Right lobe of liver (tissue), 6 donors: ENCODE data around the gene SH3GL2. TPM values are rescaled to one million over a fixed set of nuclear protein-coding genes. Genes with fewer than 3 reads are reported as not detected.

Experiments
- ATAC-seq, 4 donors: fragments of 200-7000 bp; cut with Tn5 transposase; one replicate each; pipeline ENCODE4 v1.9.1; 2020; ENCODE audit warnings: mild to moderate bottlenecking in 4 of 4, moderate library complexity in 4 of 4
- DNase-seq, 3 donors: peaks; one replicate each; pipeline ENCODE4 v3.0.0-alpha.2; 2020
- H3K27ac ChIP-seq, 3 donors: fragments of 200-600 bp; one replicate each; pipeline ENCODE4 v1.8.0; 2022
- H3K27me3 ChIP-seq, 2 donors: fragments of 200-600 bp; one replicate each; pipeline ENCODE4 v1.8.0; 2022
- H3K36me3 ChIP-seq, 4 donors: fragments of 200-600 bp; sonication (generic) in 1 of 4; one replicate each; pipeline versions ENCODE4 v1.5.1 to v1.8.0; 2017 to 2022; ENCODE audit warnings: control low read depth in 1 of 4
- H3K4me1 ChIP-seq, 4 donors: fragments of 200-600 bp; sonication (generic) in 1 of 4; one replicate each; pipeline versions ENCODE4 v1.5.1 to v1.8.0; 2017 to 2022; ENCODE audit warnings: control low read depth in 1 of 4
- H3K4me3 ChIP-seq, 3 donors: fragments of 200-600 bp; one replicate each; pipeline ENCODE4 v1.8.0; 2022
- H3K9me3 ChIP-seq, 4 donors: fragments of 200-600 bp; sonication (generic) in 1 of 4; one replicate each; pipeline versions ENCODE4 v1.5.1 to v1.8.0; 2017 to 2022; ENCODE audit warnings: control low read depth in 1 of 4
- POLR2A ChIP-seq: fragments of 450-650 bp; IDR thresholded peaks from one replicate; pipeline ENCODE4 v1.6.1; 2017; ENCODE audit warnings: antibody characterized with exemption, mild to moderate bottlenecking
- WGBS: methylation state at CpG from one replicate; pipeline ENCODE4 v1.1.6; 2018; ENCODE audit warnings: low coverage, low lambda C conversion rate; ENCODE audit not compliant: insufficient coverage; ENCODE audit errors: missing lambda C conversion rate; 5-methylcytosine and 5-hydroxymethylcytosine counted together
- intact Hi-C, 2 donors: fragments of 100-400 bp; cut with DNase I; formaldehyde crosslinking; loops; one replicate each; pipeline versions ENCODE4 v1.11.2 to v1.14.1; 2022
- total RNA-seq, 6 experiments: library from RNA; depleted of rRNA in 2 of 6; stranded (reverse); fragments of >200 nt in 2 of 6; fragmentation: NEBNext Ultra II Directional in 3 of 6; extraction: Animal tissue kit (Norgen Biotek cat#: 25700) in 3 of 6; gene quantifications; one replicate each; pipeline versions ENCODE4 v1.1.0 to v1.2.4, GENCODE V29; 2016 to 2023
- TF ChIP-seq, protein P1 (sequence below), 4 donors: fragments of 200-600 bp in 3 of 4; fragments of 450-650 bp in 1 of 4; IDR thresholded peaks; one replicate each; pipeline versions ENCODE4 v1.5.1 to v1.8.0; 2016 to 2022; ENCODE audit warnings: antibody characterized with exemption in 4 of 4, mild to moderate bottlenecking in 2 of 4
- donor health status: DM: no; HTN: yes; CAD: no.
- donor health status: DM: no; HTN: no; CAD: no.
- donor health status: DM: no; HTN: no; CAD: no.
- donor health status: DM: no; HTN: yes; CAD: no.
- donor health status: DM: no; HTN: yes; CAD: no.

SH3GL2 gene
- total RNA-seq, 6 experiments from 2014 or later = 0.07 to 0.09 TPM; not detected in 4

DNA sequence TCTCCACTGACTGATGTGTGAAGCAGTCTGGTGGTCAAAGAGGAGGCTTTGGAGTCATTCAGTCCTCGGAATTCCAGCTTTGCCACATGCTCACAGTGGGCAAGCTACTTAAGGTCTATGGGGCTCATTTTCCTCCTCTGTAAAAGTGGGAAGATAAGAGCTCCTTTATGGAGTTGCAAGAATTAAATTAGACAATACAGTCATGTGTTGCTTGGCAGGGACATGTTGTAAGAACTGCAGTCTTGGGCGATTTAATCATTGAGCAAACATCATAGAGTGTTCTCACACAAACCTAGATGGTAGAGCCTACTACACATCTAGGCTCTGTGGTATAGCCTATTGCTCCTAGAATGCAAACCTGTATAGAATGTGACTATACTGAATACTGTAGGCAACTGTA, 253.9 kb downstream of the SH3GL2 start:
- WGBS = 29% methylated on average over 2 of the region's 2 CpGs
- TF ChIP-seq, protein P1, sequence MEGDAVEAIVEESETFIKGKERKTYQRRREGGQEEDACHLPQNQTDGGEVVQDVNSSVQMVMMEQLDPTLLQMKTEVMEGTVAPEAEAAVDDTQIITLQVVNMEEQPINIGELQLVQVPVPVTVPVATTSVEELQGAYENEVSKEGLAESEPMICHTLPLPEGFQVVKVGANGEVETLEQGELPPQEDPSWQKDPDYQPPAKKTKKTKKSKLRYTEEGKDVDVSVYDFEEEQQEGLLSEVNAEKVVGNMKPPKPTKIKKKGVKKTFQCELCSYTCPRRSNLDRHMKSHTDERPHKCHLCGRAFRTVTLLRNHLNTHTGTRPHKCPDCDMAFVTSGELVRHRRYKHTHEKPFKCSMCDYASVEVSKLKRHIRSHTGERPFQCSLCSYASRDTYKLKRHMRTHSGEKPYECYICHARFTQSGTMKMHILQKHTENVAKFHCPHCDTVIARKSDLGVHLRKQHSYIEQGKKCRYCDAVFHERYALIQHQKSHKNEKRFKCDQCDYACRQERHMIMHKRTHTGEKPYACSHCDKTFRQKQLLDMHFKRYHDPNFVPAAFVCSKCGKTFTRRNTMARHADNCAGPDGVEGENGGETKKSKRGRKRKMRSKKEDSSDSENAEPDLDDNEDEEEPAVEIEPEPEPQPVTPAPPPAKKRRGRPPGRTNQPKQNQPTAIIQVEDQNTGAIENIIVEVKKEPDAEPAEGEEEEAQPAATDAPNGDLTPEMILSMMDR (IDR thresholded peaks at IDR 0.05) = no peak
- no peak for TF ChIP-seq POLR2A
- intact Hi-C loops = no loop called here
- no peaks in the 10 kb centered on the region for H3K4me1 ChIP-seq
- DNase-seq (no peak), ATAC-seq (no peak)
- no peaks in the 10 kb centered on the region for H3K27me3 ChIP-seq
- no peak overlapping the region for H3K27ac ChIP-seq
- no peaks in the 10 kb centered on the region for H3K9me3 ChIP-seq
- H3K4me3 ChIP-seq = no peak overlapping the region
- H3K36me3 ChIP-seq = no peaks in the 10 kb centered on the region

DNA sequence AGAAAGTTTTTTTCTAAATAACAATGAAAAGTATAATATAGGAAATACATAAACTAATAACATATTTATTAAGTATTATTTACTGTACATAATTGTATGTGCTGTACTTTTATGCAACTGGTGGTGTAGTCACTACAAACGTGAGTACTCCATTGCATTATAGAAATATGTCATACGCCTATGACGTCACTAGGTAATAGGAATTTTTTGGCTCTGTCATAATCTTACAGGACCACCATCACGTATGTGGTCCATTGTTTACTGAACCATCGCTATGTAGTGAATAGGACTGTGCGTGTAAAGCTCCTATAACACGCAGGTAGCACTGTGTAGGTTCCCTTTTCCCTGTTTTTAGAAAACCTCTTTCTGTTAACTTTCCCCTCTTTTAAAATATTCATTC, 255.0 kb downstream of the SH3GL2 start:
- WGBS = 69% methylated on average over 7 of the region's 7 CpGs
- ATAC-seq (no peak), DNase-seq (no peak)
- TF ChIP-seq, protein P1 (IDR thresholded peaks at IDR 0.05) = no peak
- TF ChIP-seq POLR2A = no peak
- Histone ChIP-seq H3K4me1 (no peaks in the 10 kb centered on the region), H3K4me3 (no peak overlapping the region), H3K27me3 (no peaks in the 10 kb centered on the region), H3K27ac (no peak overlapping the region), H3K36me3 (no peaks in the 10 kb centered on the region), H3K9me3 (no peaks in the 10 kb centered on the region)
- intact Hi-C loops = no loop called here

DNA sequence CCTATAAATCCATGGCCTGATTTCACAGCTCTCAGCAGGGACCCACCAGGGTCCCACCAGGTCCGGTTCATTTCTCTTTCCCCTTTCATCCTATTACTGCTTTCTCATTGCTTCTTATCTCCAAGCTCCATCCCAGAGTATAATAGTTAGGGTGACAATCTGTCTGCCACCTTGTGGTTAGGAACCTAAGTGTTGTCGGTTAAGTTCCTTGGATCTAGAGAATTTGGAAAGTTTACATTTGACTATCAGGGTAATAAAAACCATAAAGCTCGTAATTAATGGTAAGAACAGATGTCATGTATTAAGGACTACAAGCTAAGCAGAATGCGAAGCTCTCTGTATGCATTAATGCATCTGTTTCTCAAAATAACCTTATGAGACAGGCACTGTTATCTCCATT, 259.1 kb downstream of the SH3GL2 start:
- Histone ChIP-seq H3K9me3 (no peaks in the 10 kb centered on the region), H3K27ac (no peak overlapping the region), H3K36me3 (no peaks in the 10 kb centered on the region), H3K4me3 (no peak overlapping the region), H3K27me3 (no peaks in the 10 kb centered on the region), H3K4me1 (no peaks in the 10 kb centered on the region)
- TF ChIP-seq, protein P1 (IDR thresholded peaks at IDR 0.05) = peak in 1 of 4 donors; percentile 6
- TF ChIP-seq POLR2A = no peak
- intact Hi-C loops = no loop called here
- ATAC-seq (no peak), DNase-seq (no peak)
- 34% methylated on average over 4 of the region's 4 CpGs for WGBS

DNA sequence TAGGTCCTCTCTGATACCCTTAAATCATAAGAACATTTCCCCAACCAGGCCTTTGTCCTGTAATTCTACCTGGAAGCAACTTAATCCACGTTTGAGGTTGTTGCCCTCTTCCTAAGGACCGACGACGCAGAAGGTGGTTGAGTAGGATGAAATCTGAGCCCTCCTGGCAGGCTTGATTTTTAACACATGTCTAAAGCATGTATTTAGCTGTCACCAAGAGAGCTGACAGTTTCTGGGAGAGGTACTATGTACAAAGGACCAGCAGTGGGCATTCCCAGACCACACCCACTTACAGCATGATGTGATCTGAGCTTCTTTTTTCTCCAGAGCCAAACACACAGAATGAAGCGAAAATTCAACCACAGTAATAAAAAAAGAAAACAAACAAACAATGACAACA, 260.9 kb downstream of the SH3GL2 start:
- WGBS = 51% methylated on average over 5 of the region's 5 CpGs
- Histone ChIP-seq H3K27ac (no peak overlapping the region), H3K36me3 (no peaks in the 10 kb centered on the region), H3K4me3 (no peak overlapping the region), H3K9me3 (no peaks in the 10 kb centered on the region), H3K4me1 (no peaks in the 10 kb centered on the region), H3K27me3 (no peaks in the 10 kb centered on the region)
- no peak for DNase-seq
- no peak for ATAC-seq
- TF ChIP-seq, protein P1 (IDR thresholded peaks at IDR 0.05) = no peak
- TF ChIP-seq POLR2A = no peak
- intact Hi-C loops = no loop called here

- H3K4me3 ChIP-seq = no peak overlapping the region
- 88% methylated on average over 1 of the region's 1 CpG for WGBS
- DNase-seq (no peak), ATAC-seq (no peak)
- no peaks in the 10 kb centered on the region for H3K9me3 ChIP-seq
- no peaks in the 10 kb centered on the region for H3K36me3 ChIP-seq
- no peaks in the 10 kb centered on the region for H3K27me3 ChIP-seq
- TF ChIP-seq, protein P1 (IDR thresholded peaks at IDR 0.05) = no peak
- no peak for TF ChIP-seq POLR2A
- H3K4me1 ChIP-seq = no peaks in the 10 kb centered on the region
- no peak overlapping the region for H3K27ac ChIP-seq
- intact Hi-C loops = no loop called here
These were observed 264.4 kb downstream of the SH3GL2 start for GRCh38 chr9:17843236-17843635.
